Endothelial cell of umbilical vein (primary cell): ENCODE measurements around the gene TRIM3.

ENCODE experiments used
- EZH2 ChIP-seq: IDR thresholded peaks from 2 replicates; pipeline ENCODE4 v1.6.1; 2012; ENCODE audit warnings: borderline replicate concordance, low read depth, mild to moderate bottlenecking, moderate library complexity, low read length, inconsistent platforms; ENCODE audit not compliant: severe bottlenecking
- TF ChIP-seq, protein P1 (sequence below), 2 donors: IDR thresholded peaks; 1 replicate in 1 of 2; 2 replicates in 1 of 2; pipeline ENCODE4 v1.5.1; 2011; ENCODE audit warnings: low read length in 2 of 2, mild to moderate bottlenecking in 2 of 2, moderate library complexity in 2 of 2, control low read depth in 1 of 2, inconsistent platforms in 1 of 2, low read depth in 1 of 2; ENCODE audit not compliant: insufficient read depth in 1 of 2; ENCODE audit errors: extremely low read depth in 1 of 2
- TF ChIP-seq, protein P2 (sequence below): IDR thresholded peaks from 2 replicates; pipeline ENCODE4 v1.6.1; 2011; ENCODE audit not compliant: insufficient read depth, insufficient read length

DNA sequence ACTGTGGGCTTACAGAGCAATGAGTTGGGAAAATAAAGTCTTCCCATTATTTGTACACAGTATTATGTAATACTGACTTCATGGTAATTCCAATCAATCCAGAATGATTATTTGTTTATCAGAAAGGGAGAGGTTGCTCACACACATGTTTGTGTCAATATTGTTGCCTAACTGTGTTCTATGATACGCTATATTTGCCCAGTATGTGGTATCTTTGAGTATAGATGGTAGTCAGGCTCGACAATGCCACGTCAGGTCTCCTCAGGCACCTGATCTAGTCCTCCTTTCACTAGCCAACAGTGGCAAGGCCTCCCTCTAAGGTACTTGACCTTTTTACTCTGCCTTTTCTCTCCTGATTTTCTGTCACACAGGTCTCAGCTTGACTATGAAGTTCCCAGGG is 28.6 kb upstream of the TRIM3 start:
- TF ChIP-seq, protein P1, sequence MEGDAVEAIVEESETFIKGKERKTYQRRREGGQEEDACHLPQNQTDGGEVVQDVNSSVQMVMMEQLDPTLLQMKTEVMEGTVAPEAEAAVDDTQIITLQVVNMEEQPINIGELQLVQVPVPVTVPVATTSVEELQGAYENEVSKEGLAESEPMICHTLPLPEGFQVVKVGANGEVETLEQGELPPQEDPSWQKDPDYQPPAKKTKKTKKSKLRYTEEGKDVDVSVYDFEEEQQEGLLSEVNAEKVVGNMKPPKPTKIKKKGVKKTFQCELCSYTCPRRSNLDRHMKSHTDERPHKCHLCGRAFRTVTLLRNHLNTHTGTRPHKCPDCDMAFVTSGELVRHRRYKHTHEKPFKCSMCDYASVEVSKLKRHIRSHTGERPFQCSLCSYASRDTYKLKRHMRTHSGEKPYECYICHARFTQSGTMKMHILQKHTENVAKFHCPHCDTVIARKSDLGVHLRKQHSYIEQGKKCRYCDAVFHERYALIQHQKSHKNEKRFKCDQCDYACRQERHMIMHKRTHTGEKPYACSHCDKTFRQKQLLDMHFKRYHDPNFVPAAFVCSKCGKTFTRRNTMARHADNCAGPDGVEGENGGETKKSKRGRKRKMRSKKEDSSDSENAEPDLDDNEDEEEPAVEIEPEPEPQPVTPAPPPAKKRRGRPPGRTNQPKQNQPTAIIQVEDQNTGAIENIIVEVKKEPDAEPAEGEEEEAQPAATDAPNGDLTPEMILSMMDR (IDR thresholded peaks at IDR 0.05; ENCODE audit: extremely low read depth in 1 of 2, insufficient read depth in 1 of 2, low read depth in 1 of 2, low read length in 2 of 2) = no peak
- TF ChIP-seq EZH2 = no peak
- TF ChIP-seq, protein P2, sequence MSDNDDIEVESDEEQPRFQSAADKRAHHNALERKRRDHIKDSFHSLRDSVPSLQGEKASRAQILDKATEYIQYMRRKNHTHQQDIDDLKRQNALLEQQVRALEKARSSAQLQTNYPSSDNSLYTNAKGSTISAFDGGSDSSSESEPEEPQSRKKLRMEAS = no peak
